HG03439 (cell line): ENCODE results near the gene BTBD6.

Source experiments
- ATAC-seq: cut with Tn5 transposase; IDR thresholded peaks from one replicate; pipeline ENCODE4 v1.9.1; 2021; ENCODE audit warnings: mild to moderate bottlenecking, moderate library complexity; ENCODE audit not compliant: unreplicated experiment

The BTBD6 gene

DNA sequence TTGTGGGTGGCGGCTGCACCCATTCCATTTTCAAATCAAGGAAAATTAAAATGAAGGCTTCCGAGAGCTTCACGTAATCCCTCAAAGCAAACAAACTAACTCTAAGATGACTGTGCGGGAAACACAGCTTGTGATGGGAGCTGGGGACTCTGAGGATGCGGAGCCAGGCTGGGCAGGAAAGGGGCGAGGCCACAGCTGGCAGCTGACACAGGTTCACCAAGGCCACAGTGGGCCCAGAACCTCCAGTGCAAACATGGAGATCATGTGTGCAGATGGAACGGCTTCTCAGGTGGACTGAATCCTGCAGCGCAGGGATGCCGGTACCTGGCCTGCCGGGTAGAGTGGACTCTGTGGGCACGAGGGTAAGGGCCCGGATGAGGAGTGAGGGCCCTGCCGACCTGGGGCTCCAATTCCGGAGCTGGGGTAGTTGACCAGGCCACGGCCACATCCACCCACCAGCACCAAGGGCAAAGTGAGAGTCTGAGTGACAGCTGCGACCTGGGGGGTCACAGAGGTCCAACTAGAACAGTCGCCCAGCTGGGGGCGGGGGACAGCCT lies 19.2 kb upstream of the BTBD6 start:
- ATAC-seq: no peak

DNA sequence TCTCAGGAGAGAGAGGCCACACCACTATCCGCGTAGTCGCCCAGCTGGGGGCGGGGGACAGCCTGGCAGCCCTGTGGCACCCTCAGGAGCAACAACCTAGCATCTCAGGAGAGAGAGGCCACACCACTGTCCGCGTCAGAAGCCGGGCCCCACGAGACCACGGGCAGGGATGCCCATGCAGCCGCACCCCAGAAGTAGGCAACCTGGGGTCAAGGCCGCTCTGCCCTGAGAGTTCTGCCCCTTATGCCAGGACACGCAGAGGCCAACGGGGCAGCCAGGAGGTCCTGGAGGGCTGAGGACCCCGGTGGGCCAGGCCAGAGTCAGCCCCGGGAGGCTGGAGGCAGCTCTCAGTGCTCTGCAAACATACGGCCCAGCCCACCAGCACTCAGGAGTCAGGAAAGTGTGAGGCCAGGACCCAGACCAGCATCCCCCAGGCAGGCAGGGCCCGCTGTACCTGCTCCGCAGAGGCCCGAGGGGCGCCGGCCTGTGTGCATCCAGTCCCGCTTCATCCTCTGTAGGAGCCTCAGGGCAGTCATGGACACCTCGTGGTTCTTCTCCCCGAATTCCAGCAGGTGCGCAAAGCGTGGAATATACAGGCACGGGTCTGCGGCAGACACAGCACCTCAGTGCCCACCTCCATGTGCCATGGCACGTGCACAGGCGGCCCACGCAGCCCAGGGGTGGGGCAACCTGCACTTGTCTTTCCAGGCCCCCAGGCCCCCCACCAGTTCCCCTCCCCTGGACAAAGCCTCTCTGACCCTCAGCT lies 7.3 kb upstream of the BTBD6 start:
- no peak for ATAC-seq

DNA sequence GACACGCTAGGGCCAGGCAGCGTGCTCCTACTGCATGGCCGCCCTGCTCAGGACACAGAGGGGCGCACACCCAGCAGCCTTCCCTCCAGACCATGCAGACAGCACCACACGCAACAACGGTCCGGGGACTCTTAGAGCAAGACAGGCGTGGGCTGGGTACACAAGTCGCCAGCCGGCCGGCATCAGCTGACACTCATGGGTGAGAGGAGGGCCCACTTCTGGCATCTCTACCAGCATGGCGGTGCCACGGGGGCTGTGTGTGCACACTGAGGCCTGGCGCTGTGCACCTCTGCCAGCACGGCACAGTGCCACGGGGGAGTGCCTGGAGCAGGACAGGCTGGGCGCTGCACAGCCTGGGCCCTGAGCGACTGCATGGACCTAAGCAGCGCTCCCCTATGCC lies 6.7 kb upstream of the BTBD6 start:
- ATAC-seq: no peak

DNA sequence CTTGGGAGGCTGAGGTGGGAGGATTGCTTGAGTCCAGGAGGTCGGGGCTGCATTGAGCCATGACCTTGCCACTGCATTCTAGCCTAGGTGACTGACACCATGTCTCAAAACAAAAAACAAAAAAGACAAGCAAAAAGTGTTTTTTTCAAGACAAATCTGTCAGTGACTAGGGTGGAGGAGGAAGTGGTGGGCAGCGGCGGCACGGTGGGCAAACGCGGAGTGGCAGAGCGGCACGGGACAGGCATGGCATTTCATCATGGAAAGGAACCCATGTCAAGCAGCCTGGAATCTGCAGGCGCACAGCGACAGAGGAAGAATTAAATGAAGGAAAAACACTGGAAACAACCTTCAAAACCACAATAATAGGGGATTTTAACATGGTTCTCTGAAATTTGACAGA lies 4.0 kb upstream of the BTBD6 start:
- no peak for ATAC-seq

DNA sequence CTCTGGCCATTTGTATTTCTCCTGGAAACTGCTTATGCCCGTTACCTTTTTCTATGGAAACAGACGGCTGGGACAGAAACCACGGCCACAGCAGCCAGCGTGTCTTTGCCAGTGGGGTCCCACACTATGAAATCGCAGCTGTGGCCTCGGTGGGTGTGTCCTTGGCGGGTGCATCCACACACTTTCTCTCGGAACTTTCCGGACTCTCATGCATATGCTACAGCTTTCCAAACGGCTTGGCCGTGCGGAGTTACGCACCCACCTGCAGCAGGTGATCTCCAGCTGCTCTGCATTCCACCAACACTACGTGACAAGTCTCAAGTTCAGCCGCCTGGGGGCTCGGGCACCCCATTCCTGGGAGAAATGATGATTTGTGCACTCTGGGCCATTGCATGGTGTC lies 1.3 kb upstream of the BTBD6 start:
- no peak for ATAC-seq

DNA sequence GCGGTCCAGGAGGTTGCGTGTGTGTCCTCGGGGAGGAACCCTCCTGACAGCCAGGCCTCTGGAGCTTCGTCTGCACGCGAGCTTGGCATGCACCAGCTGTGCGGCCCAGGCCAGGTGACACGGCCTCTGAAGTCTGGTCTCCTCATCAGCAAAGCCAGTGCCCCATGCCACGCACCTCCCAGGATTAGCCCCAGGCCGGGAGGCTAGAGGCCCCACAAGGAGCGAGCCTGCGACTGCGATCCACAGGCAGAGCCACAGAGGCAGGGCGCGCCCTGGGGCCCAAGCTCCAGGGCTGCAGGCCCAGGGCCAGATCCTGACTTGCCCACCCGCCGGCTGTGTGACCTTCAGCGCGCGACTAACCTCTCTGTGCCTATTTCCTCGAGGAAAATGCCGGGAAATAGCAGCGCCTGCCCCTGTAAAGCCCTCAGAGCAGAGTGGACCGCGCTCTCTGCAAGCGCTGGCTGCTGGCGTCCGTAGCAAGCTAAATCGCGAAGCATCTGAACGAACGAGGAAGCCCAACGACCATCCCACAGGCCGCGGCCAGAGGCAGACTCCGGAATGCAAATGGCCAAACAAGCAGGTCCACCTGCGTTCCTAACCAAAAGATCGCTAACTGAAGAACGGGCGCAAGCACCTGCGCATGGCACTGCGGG lies 492 bp upstream of the BTBD6 start:
- ATAC-seq: peak; percentile 18

DNA sequence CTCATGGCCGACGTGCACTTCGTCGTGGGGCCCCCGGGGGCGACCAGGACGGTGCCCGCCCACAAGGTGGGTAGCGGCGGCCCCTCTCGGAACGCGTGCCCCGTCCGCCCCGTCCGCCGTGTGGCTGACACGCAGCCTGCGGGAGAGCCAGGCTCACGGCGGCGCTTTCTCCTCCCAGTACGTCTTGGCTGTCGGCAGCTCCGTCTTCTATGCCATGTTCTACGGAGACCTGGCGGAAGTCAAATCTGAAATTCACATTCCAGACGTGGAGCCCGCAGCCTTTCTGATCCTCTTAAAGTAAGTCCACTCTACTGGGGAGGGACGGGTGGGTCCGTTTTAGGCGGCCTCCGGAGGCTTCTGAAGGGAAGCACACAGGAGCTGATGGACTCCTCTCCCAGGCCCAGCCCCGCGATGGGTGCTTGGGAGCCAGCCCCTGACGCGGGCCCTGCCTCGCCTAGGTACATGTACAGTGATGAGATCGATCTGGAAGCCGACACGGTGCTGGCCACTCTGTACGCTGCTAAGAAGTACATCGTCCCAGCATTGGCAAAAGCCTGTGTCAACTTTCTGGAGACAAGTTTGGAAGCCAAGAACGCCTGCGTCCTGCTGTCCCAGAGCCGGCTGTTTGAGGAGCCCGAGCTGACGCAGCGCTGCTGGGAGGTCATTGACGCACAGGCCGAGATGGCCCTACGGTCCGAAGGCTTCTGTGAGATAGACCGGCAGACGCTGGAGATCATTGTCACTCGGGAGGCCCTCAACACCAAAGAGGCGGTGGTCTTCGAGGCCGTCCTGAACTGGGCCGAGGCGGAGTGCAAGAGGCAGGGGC lies 1.1 kb downstream of the BTBD6 start:
- ATAC-seq: no peak

DNA sequence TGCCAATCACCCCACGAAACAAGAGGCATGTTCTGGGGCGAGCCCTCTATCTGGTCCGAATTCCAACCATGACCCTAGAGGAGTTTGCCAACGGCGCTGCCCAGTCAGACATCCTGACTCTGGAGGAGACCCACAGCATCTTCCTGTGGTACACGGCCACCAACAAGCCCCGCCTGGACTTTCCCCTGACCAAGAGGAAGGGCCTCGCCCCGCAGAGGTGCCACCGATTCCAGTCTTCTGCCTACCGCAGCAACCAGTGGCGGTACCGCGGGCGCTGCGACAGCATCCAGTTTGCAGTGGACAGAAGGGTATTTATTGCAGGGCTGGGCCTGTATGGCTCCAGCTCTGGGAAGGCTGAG lies 1.7 kb downstream of the BTBD6 start:
- ATAC-seq: no peak

DNA sequence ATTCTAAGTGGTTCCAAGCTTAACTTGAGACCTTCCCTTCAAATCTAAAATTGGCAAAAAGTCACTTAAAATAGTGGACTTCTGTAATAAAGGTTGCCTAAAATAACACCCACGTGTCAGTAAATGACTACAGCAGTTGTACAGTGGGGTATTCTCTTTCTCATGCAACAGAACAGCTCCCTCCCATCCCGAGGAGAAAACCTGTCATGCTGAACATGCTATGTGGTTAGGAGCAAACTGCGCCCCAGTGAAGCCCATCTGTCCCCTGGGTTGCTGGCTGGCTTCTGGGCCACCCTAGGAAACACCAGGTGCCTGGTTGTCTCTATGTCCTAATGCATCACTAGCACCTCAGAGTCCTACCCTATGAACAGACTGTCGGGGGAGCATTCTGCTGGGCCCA lies 2.7 kb downstream of the BTBD6 start:
- no peak for ATAC-seq

DNA sequence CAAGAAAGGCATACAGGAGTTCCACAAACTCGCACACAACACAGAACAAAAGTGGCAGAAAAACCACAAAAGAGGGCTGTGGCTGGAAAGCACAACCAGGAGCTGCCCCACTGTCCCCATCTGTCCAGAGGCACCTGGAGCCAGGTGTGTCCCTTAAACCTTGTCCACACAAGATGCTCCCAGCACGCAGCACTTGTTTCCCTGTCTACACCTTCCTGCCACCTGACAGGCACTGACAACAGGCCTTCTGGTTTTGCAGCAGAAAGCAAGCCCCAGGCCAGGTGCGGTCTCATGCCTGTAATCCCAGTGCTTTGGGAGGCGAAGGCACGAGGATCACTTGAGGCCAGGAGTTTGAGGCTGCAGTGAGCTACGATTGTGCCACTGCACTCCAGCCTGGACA lies 3.6 kb downstream of the BTBD6 start:
- ATAC-seq: no peak

DNA sequence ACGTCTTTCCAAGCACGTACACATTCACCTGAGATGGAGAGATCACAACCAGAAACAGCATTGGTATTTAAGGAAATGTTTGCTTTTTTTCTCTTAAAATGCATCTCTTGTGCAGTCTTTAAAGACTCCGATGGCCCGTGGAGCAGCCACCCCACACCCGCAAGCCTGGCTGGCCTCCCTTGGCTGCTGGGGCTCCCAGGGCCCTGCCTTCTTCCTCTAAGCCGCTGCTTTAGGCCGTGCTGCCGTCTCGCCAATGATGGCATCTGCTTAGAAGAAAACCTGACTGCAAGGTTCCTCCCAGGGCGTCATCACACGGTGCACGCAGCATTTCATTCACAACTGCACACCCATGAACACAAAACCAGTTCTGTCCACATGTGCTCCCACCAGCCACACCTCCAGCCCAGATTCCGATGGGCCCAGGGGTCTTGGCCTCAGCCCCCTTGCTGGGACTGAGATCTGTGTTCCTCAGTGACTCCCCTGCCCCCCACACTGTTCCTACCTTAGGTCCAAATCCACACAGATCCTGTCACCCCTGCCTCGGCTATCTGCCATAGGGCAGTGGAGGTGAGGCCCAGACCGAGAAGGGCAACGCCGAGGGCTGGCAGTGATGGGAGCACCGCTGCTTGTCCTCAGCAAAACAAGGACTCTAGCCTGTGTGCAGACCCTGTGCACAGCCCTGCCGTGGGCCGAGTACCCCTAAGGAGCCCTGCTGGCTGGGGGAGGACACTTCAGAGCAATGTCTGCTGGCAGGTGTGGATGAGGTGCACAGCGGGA lies 4.4 kb downstream of the BTBD6 start:
- ATAC-seq: no peak

DNA sequence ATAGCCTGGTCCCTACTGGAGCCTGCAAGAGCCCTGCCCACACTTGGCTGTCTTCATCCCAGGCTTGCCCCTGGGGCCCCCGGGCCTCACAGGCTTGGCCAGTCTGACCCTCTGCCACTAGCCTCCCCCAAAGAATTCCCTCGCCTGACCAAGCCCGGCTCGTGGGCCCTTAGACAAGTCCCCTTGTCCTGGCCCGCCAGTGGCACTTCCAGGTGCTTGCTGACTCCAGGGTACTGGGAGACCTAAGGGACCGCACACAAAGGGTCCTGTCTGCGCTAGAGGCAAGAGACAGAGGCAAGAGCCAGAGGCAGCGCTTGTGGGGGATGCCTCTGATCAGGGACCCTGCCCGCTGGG lies 5.0 kb downstream of the BTBD6 start:
- ATAC-seq: no peak

DNA sequence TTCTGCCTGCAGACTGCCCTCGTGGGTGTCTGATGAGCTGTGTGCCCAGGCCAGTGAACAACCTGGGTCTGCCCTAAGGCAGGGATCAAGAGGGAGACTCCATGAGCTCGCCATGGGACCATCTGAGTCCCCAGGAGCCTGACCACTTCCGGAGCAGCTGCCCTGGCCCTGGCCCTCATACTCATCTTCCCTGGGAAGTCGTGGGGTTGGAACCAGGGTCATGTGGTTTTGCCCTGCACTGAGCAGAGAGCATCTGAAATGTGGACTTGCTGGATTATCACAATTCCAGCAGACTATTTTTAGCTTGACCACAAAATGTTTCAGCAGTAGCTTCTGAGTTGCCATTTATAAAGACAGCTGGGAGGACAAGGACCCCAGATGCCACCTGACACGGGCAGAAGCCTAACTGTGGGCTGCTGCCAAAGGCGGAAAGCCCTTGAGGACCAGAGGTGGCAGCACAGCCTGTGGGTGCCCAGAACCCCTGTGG lies 6.7 kb downstream of the BTBD6 start:
- no peak for ATAC-seq

DNA sequence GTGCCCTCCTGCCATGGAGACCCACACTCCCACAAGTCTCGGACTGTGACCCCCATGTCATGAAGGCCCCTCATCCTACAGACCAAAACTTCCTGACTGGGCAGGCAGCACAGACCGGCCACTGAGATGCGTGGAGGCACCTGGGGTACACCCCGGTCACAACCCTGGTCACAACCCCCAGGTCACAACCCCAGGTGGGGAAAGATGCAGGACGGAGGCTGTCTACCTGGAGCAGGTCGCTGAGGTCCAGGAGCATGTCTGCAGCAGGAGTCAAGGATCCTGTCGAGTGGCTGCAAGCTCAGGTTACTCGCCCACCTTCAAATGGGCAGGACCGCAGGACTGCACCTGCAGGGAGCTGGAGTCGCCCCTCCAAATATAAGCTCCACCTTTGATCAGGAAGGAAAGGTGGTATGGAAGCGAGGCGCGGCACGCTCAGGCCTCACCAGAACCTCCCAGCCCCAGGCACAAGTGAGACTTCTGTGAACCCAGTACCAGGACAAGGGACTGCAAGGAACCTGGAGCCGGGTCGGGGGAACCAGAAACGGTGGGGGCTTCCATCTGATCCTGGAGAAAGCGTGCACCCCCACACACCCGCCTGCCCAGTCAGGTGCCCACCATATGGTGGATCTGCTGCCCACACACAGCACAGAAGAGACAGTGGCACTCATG lies 8.1 kb downstream of the BTBD6 start:
- no peak for ATAC-seq

DNA sequence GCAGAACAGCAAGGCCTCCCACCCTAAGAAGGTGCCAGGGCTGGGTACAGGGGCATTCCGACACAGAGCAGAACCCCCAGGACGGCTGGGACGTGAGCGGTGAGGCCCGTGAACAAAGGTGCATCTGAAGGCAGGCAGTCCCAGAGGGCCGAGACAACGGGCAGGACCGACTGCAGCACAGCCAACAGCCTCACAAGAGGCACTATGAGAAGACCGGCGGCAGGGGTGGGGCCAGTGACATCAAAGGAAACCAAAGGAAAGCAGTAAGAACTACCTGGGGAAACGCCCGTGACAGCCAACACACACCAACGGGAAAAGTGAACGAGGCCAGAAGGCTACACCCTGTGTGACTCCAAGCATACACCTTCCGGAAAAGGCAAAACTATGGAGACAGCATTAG lies 9.1 kb downstream of the BTBD6 start:
- ATAC-seq: no peak

DNA sequence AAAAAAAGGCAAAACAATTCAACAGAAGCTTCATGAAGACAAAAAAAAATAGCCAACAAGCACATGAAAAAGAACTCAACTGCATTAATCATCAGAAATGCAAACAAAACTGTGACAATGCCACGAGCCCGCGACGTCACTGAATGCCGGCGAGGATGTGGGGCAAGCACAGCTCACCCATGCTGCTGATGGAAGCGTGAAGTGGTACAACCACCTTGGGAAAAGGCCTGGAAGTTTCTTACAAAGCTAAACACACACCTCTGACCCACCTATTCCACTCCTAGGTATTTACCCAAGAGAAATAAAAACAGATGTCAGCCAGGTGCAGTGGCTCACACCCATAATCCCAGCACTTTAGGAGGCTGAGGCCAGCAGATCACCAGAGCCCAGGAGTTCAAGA lies 10.5 kb downstream of the BTBD6 start:
- ATAC-seq: no peak

DNA sequence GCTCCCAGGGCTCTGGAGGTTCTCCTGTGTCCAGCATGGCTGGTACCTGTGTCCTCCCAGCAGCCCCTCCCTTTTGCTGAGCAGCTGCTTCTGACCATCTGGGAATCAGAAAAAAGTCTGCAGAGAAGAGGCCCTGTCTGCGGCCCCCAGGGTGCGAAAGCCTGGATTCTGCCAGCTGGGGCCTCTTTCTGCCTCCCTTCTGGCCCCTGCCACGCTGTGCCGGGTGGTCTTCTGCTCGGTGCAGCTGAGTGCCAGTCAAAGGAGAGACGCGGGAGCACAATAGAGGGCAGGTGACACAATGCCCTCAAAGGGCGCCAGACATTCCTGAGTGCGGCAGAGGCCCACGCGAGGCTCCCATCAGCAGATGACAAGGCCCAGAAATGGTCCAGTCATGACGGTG lies 12.6 kb downstream of the BTBD6 start:
- no peak for ATAC-seq

DNA sequence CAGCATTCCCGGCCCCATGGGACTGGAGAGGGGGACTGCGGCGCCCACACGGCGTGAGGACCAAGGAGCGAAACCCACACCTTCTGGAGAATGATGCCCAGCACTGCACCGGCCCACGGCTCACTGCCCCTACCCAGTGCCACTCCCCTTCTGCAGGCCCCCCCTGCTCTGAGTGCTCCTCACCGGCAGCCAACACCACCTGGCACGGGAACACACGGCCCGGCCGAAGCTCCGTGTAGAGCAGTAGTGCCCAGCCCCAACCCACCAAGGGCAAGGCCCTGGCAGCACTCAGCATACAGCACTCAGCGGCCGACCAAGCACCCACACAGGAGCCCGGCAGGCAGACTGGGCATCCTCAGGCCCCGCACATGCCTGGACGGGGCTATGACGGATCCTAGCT lies 13.4 kb downstream of the BTBD6 start:
- ATAC-seq: no peak

DNA sequence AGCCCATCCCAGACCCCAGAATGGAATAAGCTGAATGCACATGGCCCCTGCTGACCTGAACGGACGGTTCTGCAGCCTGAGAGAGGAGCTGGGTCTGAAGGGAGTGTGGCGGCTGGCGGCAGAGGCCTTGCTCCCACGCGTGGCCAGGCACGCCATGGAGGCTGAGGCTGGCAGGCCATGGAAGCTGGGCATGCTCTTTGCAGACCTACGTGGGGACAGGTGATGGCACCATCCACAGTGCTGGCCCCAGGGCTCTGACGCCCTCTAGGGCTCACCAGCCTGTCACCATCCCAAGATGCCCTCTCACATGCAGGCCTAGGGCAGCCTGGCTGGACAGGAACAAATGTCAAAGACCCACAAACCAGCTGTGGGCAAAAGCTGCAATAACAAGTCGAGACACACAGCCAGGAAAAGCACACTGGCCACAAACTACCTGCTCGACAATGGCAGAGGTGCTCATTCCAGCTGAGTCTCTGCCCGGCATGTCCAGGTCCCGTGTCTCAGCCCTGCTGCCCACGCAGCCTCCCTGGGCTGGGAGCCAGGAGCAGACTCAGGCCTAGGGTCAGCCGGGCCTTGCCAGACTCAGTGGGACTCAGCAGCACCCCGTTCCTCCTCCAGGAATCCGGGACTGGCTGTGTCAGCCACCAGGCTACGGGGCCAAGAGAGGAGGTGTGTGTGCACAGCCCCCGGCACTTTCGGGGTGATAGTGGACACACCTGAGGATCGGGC lies 19.7 kb downstream of the BTBD6 start:
- no peak for ATAC-seq
